Superior temporal gyrus (tissue), 1 donor: ENCODE data around the gene TRIM37.
A peak's percentile ranks its signal among the peaks of the same experiment; 100 is the strongest.
"Not testable (repeated sequence)": the region's sequence is repeated elsewhere in the genome, so short reads cannot be mapped to it uniquely, and the experiment has no call there.

Experiments
- DNase-seq: peaks from one replicate; pipeline ENCODE4 v3.0.0-alpha.2; 2016; ENCODE audit errors: extremely low spot score

TRIM37 gene

GRCh38 chr17:58993311-58993710 lies 113.4 kb downstream of the TRIM37 start:
- DNase-seq, result no peak

- DNase-seq, result no peak
Measured at GRCh38 chr17:58991718-58992331, 114.9 kb downstream of the TRIM37 start.

- no peak for DNase-seq
Measured at GRCh38 chr17:58989629-58990028, 117.1 kb downstream of the TRIM37 start.

- DNase-seq, result no peak
Measured at GRCh38 chr17:58985971-58986370, 120.7 kb downstream of the TRIM37 start.

- no peak for DNase-seq
Measured at GRCh38 chr17:58985367-58985766, 121.3 kb downstream of the TRIM37 start.

- no peak for DNase-seq
Measured at GRCh38 chr17:58982626-58983025, 124.1 kb downstream of the TRIM37 start.

GRCh38 chr17:58980706-58981481 lies 125.8 kb downstream of the TRIM37 start:
- no peak for DNase-seq

GRCh38 chr17:58976541-58976940 lies 130.1 kb downstream of the TRIM37 start:
- DNase-seq, result no peak

- no peak for DNase-seq
Measured at GRCh38 chr17:58974354-58974753, 132.3 kb downstream of the TRIM37 start.

GRCh38 chr17:58970609-58971450 lies 135.8 kb downstream of the TRIM37 start:
- no peak for DNase-seq

- no peak for DNase-seq
Measured at GRCh38 chr17:58969612-58970011, 137.1 kb downstream of the TRIM37 start.

- no peak for DNase-seq
Measured at GRCh38 chr17:58969156-58969555, 137.5 kb downstream of the TRIM37 start.

- DNase-seq, result no peak
Measured at GRCh38 chr17:58968426-58969061, 138.1 kb downstream of the TRIM37 start.

GRCh38 chr17:58966208-58966607 lies 140.5 kb downstream of the TRIM37 start:
- DNase-seq, result no peak

- DNase-seq, result peak; percentile 35
Measured at GRCh38 chr17:58965221-58965620, 141.5 kb downstream of the TRIM37 start.

GRCh38 chr17:58960068-58960467 lies 146.6 kb downstream of the TRIM37 start:
- DNase-seq, result no peak

- DNase-seq, result not testable (repeated sequence)
Measured at GRCh38 chr17:58957725-58958073, 149.0 kb downstream of the TRIM37 start.

- DNase-seq, result no peak
Measured at GRCh38 chr17:58956997-58957724, 149.5 kb downstream of the TRIM37 start.

GRCh38 chr17:58954358-58954757 lies 152.3 kb downstream of the TRIM37 start:
- DNase-seq, result not testable (repeated sequence)

- DNase-seq, result no peak
Measured at GRCh38 chr17:58947824-58948223, 158.9 kb downstream of the TRIM37 start.

- DNase-seq, result no peak
Measured at GRCh38 chr17:58947411-58947810, 159.3 kb downstream of the TRIM37 start.
